GM12878 (cell line): ENCODE data around the gene SLC7A10. TPM values are rescaled to one million over a fixed set of nuclear protein-coding genes. Genes with fewer than 3 reads are reported as not detected.
A peak's percentile ranks its signal among the peaks of the same experiment; 100 is the strongest.

Experiments used
- ATAC-seq: fragments of 200-7000 bp; cut with Tn5 transposase; 3 replicates; pipeline ENCODE4 v1.9.1; 2020; ENCODE audit warnings: mild to moderate bottlenecking, moderate library complexity
- BruUV-seq: library from RNA; stranded (reverse); fragments of 400-500 nt; replicated peaks from 2 replicates; lab custom pipeline; 2021; lab: Mats Ljungman, UMichigan
- CTCF ChIA-PET: fragments of 300-600 bp; sonication (Branson Sonifier 250); formaldehyde crosslinking; extraction: SDS; loops from one replicate; lab custom pipeline; 2021; ENCODE audit warnings: inconsistent platforms; lab: Yijun Ruan, JAX
- POLR2A ChIA-PET: fragments of 350-600 bp; formaldehyde crosslinking; extraction: SDS; loops from one replicate; lab custom pipeline; 2021; ENCODE audit warnings: inconsistent platforms; lab: Charles Lee
- RAD21 ChIA-PET: fragments of 300-600 bp; sonication (Branson Sonifier 250); formaldehyde crosslinking; loops from one replicate; lab custom pipeline; 2023; ENCODE audit warnings: antibody characterized with exemption; ENCODE audit not compliant: unreplicated experiment; lab: Charles Lee
- SMC1A ChIA-PET: fragments of 300-600 bp; sonication (Branson Sonifier 250); formaldehyde crosslinking; loops from one replicate; lab custom pipeline; 2023; ENCODE audit not compliant: unreplicated experiment, uncharacterized antibody; lab: Charles Lee
- DNase-seq: peaks from one replicate; pipeline ENCODE4 v3.0.0-alpha.2; 2011; ENCODE audit warnings: low read depth, low spot score
- FAIRE-seq: peaks from 3 replicates; lab custom pipeline; 2011; peaks lifted over from hg19 to GRCh38; lab: Jason Lieb, UNC
- H2AFZ ChIP-seq: 2 replicates; pipeline ENCODE4 v1.6.0; 2011; ENCODE audit warnings: low read depth, low read length, control low read depth; ENCODE audit not compliant: control insufficient read depth
- H3K27ac ChIP-seq: 2 replicates; pipeline ENCODE4 v1.5.1; 2011; ENCODE audit warnings: control low read depth; ENCODE audit not compliant: control insufficient read depth, insufficient read depth
- H3K27me3 ChIP-seq, 2 experiments: replicated peaks in 1 of 2; 2 replicates each; pipeline versions ENCODE4 v1.6.0 to v1.6.1; 2011; ENCODE audit warnings: low read length in 1 of 2; ENCODE audit not compliant: control insufficient read depth in 2 of 2, insufficient read depth in 2 of 2
- H3K36me3 ChIP-seq, 2 experiments: 2 replicates each; pipeline ENCODE4 v1.5.1; 2011; ENCODE audit warnings: low read length in 1 of 2; ENCODE audit not compliant: control insufficient read depth in 2 of 2, insufficient read depth in 2 of 2
- H3K4me1 ChIP-seq: 2 replicates; pipeline ENCODE4 v1.6.1; 2011; ENCODE audit warnings: mild to moderate bottlenecking, low read length, moderate library complexity, mixed read lengths; ENCODE audit not compliant: control insufficient read depth, insufficient read depth
- H3K4me2 ChIP-seq: 2 replicates; pipeline ENCODE4 v1.6.0; 2011; ENCODE audit warnings: control low read depth; ENCODE audit not compliant: control insufficient read depth, insufficient read depth
- H3K4me3 ChIP-seq: fragments of 200-600 bp; sonication (generic); 2 replicates; pipeline ENCODE4 v1.5.1; 2016
- H3K79me2 ChIP-seq: 2 replicates; pipeline ENCODE4 v1.6.0; 2011; ENCODE audit warnings: low read length; ENCODE audit not compliant: control insufficient read depth, insufficient read depth
- H3K9ac ChIP-seq: 2 replicates; pipeline ENCODE4 v1.8.0; 2011; ENCODE audit warnings: low read length, control low read depth, mixed read lengths; ENCODE audit not compliant: control insufficient read depth, insufficient read depth
- H3K9me3 ChIP-seq: replicated peaks from 3 replicates; pipeline ENCODE4 v1.5.1; 2011; ENCODE audit warnings: mild to moderate bottlenecking, low read length; ENCODE audit not compliant: control insufficient read depth, insufficient read depth
- H4K20me1 ChIP-seq: 2 replicates; pipeline ENCODE4 v1.6.0; 2011; ENCODE audit not compliant: control insufficient read depth, insufficient read depth
- FOXK2 ChIP-seq: fragments of 450-650 bp; IDR thresholded peaks from 2 replicates; pipeline ENCODE4 v1.6.1; 2017; ENCODE audit warnings: mild to moderate bottlenecking, moderate library complexity
- JUND ChIP-seq: IDR thresholded peaks from 2 replicates; pipeline ENCODE4 v1.6.1; 2012; ENCODE audit warnings: low read depth, mild to moderate bottlenecking, low read length, improper control_type of control experiment, moderate library complexity
- KLF5 ChIP-seq: fragments of 450-650 bp; IDR thresholded peaks from 2 replicates; pipeline ENCODE4 v1.6.1; 2014; ENCODE audit warnings: mild to moderate bottlenecking; ENCODE audit not compliant: partially characterized antibody
- NFIC ChIP-seq: IDR thresholded peaks from 2 replicates; pipeline ENCODE4 v1.6.1; 2012; ENCODE audit warnings: low read depth, mild to moderate bottlenecking, inconsistent platforms, low read length, moderate library complexity
- NKRF ChIP-seq: fragments of 450-650 bp; conservative IDR thresholded peaks from 2 replicates; pipeline ENCODE4 v1.6.1; 2017; ENCODE audit warnings: mild to moderate bottlenecking, moderate library complexity
- NR2C1 ChIP-seq: fragments of 450-650 bp; IDR thresholded peaks from 2 replicates; pipeline ENCODE4 v1.6.1; 2017; ENCODE audit warnings: antibody characterized with exemption, mild to moderate bottlenecking, moderate library complexity
- NR2F1 ChIP-seq: fragments of 450-650 bp; conservative IDR thresholded peaks from 2 replicates; pipeline ENCODE4 v1.6.1; 2017; ENCODE audit warnings: mild to moderate bottlenecking
- RUNX3 ChIP-seq: IDR thresholded peaks from 2 replicates; pipeline ENCODE4 v1.6.1; 2012; ENCODE audit warnings: low read length, inconsistent platforms
- YY1 ChIP-seq: IDR thresholded peaks from 2 replicates; pipeline ENCODE4 v1.6.1; 2011; ENCODE audit warnings: low read depth, mild to moderate bottlenecking, low read length
- WGBS: methylation state at CpG from one replicate; pipeline ENCODE4 v1.1.6; 2016; ENCODE audit warnings: low lambda C conversion rate; ENCODE audit not compliant: insufficient replicate concordance, insufficient coverage; ENCODE audit errors: missing lambda C conversion rate; 5-methylcytosine and 5-hydroxymethylcytosine counted together
- in situ Hi-C: fragments of 300-500 bp; cut with MboI; formaldehyde crosslinking; loops from 9 replicates; pipeline ENCODE4 v1.14.3; 2018; ENCODE audit warnings: mixed read lengths
- intact Hi-C: fragments of 100-400 bp; cut with micrococcal nuclease; formaldehyde crosslinking; loops from one replicate; pipeline ENCODE4 v1.14.2; 2022; ENCODE audit not compliant: unreplicated experiment
- polyA plus RNA-seq, 11 experiments: library from polyadenylated mRNA; depleted of rRNA in 4 of 11; unstranded in 6 of 11; stranded (reverse) in 5 of 11; fragments of >200 nt; fragmentation: Nextera tagmentation in 4 of 11; fragmentation: Illumina TruSeq in 1 of 11; extraction: Ambion mirVana in 4 of 11; extraction: Trizol in 1 of 11; gene quantifications; 1 replicate in 1 of 11; 2 replicates in 10 of 11; pipeline versions ENCODE4 v1.2.1 to v1.2.3, GENCODE V29; 2011 to 2016; ENCODE audit warnings: inconsistent platforms in 2 of 11, missing spikeins in 2 of 11, low read depth in 1 of 11
- total RNA-seq, 4 experiments: library from RNA; depleted of rRNA in 3 of 4; stranded (reverse); fragments of >200 nt in 3 of 4; fragmentation: Illumina TruSeq in 1 of 4; extraction: Trizol in 1 of 4; gene quantifications; 2 replicates each; pipeline versions ENCODE4 v1.2.1 to v1.2.3, GENCODE V29; 2013 to 2021
- TF ChIP-seq, protein P1 (sequence below): fragments of 450-650 bp; IDR thresholded peaks from 2 replicates; pipeline ENCODE4 v1.6.1; 2017; ENCODE audit warnings: mild to moderate bottlenecking
- TF ChIP-seq, protein P2 (sequence below): fragments of 450-650 bp; IDR thresholded peaks from 2 replicates; pipeline ENCODE4 v1.6.1; 2017; ENCODE audit warnings: mild to moderate bottlenecking, moderate library complexity

Gene SLC7A10
- total and polyA plus RNA-seq, 10 of the 15 experiments (the other 5 are each of a cell fraction or from before 2014, with no cell fraction given) = not detected

DNA sequence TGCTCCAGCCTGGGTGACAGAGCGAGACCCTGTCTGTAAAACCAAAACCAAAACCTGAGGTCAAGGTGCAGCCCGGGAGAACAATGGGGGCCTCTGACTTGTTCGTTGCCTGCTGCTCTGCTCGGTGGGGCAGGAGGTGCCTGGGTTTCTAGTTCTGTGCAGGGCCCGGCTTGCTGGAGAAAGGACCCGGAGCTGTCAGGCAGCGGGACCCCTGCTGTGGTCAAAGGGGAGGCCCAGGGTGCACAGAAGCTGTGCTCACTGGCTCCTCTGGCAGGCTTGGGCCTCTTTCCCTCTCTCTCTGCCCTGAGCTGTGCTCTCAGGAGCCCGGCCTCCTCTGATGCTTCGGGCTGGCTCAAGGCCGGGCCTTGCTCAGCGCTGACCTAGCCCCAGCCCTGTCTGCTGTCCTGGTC lies 28.1 kb downstream of the SLC7A10 start:
- BruUV-seq = no TSS peak
- SMC1A ChIA-PET = interaction anchor here (0.7 to 1.4 kb wide), 2 partner anchors 21 to 40 kb away, joined by 3 to 6 read pairs; no protein-coding TSS in a partner anchor
- Histone ChIP-seq H3K4me3 (no peak overlapping the region), H3K27ac (no peak overlapping the region), H3K27me3 (peaks cover 0 to 3% of the 10 kb centered on the region in 2 experiments; a peak in 3 of 4 replicates), H3K4me2 (no peak overlapping the region), H3K9me3 (no peaks in the 10 kb centered on the region), H4K20me1 (no peaks in the 10 kb centered on the region), H3K36me3 (no peaks in the 10 kb centered on the region), H2AFZ (peak overlapping the region; percentile 13; the same call in 1 of the 2 replicates), H3K79me2 (no peaks in the 10 kb centered on the region), H3K4me1 (peaks cover 5% of the 10 kb centered on the region), H3K9ac (no peak overlapping the region; the same call in 1 of the 2 replicates)
- intact Hi-C loops = no loop called here
- 43% methylated on average over 11 of the region's 11 CpGs for WGBS
- FAIRE-seq (no peak), DNase-seq (no peak), ATAC-seq (peak; percentile 94)
- TF ChIP-seq KLF5 = no peak
- TF ChIP-seq NR2F1 = peak; percentile 73
- TF ChIP-seq, protein P1, sequence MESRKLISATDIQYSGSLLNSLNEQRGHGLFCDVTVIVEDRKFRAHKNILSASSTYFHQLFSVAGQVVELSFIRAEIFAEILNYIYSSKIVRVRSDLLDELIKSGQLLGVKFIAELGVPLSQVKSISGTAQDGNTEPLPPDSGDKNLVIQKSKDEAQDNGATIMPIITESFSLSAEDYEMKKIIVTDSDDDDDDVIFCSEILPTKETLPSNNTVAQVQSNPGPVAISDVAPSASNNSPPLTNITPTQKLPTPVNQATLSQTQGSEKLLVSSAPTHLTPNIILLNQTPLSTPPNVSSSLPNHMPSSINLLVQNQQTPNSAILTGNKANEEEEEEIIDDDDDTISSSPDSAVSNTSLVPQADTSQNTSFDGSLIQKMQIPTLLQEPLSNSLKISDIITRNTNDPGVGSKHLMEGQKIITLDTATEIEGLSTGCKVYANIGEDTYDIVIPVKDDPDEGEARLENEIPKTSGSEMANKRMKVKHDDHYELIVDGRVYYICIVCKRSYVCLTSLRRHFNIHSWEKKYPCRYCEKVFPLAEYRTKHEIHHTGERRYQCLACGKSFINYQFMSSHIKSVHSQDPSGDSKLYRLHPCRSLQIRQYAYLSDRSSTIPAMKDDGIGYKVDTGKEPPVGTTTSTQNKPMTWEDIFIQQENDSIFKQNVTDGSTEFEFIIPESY = no peak
- TF ChIP-seq NKRF = no peak
- 0 out of 2 replicates have a peak, but pooled peaks have one; percentile 34 for TF ChIP-seq YY1
- TF ChIP-seq NR2C1 = peak; percentile 52
- no peak for TF ChIP-seq NFIC
- TF ChIP-seq, protein P2, sequence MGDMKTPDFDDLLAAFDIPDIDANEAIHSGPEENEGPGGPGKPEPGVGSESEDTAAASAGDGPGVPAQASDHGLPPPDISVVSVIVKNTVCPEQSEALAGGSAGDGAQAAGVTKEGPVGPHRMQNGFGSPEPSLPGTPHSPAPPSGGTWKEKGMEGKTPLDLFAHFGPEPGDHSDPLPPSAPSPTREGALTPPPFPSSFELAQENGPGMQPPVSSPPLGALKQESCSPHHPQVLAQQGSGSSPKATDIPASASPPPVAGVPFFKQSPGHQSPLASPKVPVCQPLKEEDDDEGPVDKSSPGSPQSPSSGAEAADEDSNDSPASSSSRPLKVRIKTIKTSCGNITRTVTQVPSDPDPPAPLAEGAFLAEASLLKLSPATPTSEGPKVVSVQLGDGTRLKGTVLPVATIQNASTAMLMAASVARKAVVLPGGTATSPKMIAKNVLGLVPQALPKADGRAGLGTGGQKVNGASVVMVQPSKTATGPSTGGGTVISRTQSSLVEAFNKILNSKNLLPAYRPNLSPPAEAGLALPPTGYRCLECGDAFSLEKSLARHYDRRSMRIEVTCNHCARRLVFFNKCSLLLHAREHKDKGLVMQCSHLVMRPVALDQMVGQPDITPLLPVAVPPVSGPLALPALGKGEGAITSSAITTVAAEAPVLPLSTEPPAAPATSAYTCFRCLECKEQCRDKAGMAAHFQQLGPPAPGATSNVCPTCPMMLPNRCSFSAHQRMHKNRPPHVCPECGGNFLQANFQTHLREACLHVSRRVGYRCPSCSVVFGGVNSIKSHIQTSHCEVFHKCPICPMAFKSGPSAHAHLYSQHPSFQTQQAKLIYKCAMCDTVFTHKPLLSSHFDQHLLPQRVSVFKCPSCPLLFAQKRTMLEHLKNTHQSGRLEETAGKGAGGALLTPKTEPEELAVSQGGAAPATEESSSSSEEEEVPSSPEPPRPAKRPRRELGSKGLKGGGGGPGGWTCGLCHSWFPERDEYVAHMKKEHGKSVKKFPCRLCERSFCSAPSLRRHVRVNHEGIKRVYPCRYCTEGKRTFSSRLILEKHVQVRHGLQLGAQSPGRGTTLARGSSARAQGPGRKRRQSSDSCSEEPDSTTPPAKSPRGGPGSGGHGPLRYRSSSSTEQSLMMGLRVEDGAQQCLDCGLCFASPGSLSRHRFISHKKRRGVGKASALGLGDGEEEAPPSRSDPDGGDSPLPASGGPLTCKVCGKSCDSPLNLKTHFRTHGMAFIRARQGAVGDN = no peak
- TF ChIP-seq JUND = no peak
- peak; percentile 36 for TF ChIP-seq RUNX3
- no peak for TF ChIP-seq FOXK2
- CTCF ChIA-PET = interaction anchor here (0.7 to 3.2 kb wide), 6 partner anchors 10 to 219 kb away, joined by 3 to 21 read pairs (median 4); no protein-coding TSS in a partner anchor
- in situ Hi-C loops = no loop called here
- RAD21 ChIA-PET = interaction anchor here (0.9 to 1.4 kb wide), 3 partner anchors 13 to 37 kb away, joined by 3 read pairs; no protein-coding TSS in a partner anchor
- POLR2A ChIA-PET = no interaction called here
